Caco-2 (cell line): ENCODE results near the gene SLC25A1. TPM values are rescaled to one million over a fixed set of nuclear protein-coding genes. Genes with fewer than 3 reads are reported as not detected.
"Not testable (repeated sequence)": the region's sequence is repeated elsewhere in the genome, so short reads cannot be mapped to it uniquely, and the experiment has no call there.

Experiments used
- BruUV-seq: library from RNA; stranded (reverse); fragments of 400-500 nt; replicated peaks from 2 replicates; lab custom pipeline; 2021; lab: Mats Ljungman, UMichigan
- CTCF ChIA-PET: fragments of 300-600 bp; sonication (Branson Sonifier 250); formaldehyde crosslinking; loops from one replicate; lab custom pipeline; 2022; ENCODE audit warnings: antibody characterized with exemption; lab: Charles Lee
- POLR2A ChIA-PET: fragments of 300-600 bp; sonication (Branson Sonifier 250); formaldehyde crosslinking; loops from one replicate; lab custom pipeline; 2022; ENCODE audit warnings: antibody characterized with exemption; lab: Charles Lee
- DNase-seq, 2 experiments: peaks; one replicate each; pipeline versions ENCODE4 v3.0.0 to v3.0.0-alpha.2; 2020 to 2022
- H3K27me3 ChIP-seq: replicated peaks from 2 replicates; pipeline ENCODE4 v1.6.0; 2011; ENCODE audit warnings: low read length; ENCODE audit not compliant: control insufficient read depth, insufficient read depth
- H3K36me3 ChIP-seq: 2 replicates; pipeline ENCODE4 v1.5.1; 2011; ENCODE audit warnings: low read length; ENCODE audit not compliant: control insufficient read depth, insufficient read depth
- H3K4me1 ChIP-seq: fragments of 250-450 bp; sonication (Bioruptor Pico); 2 replicates; pipeline ENCODE4 v1.5.1; 2020; ENCODE audit warnings: mild to moderate bottlenecking
- H3K4me3 ChIP-seq: 2 replicates; pipeline ENCODE4 v1.5.1; 2011; ENCODE audit warnings: low read depth, mild to moderate bottlenecking, control low read depth, low read length
- H3K9me3 ChIP-seq: fragments of 250-450 bp; sonication (Bioruptor Pico); 2 replicates; pipeline ENCODE4 v1.5.1; 2020; ENCODE audit warnings: mild to moderate bottlenecking, moderate library complexity
- H3K27ac Mint-ChIP-seq: one replicate; pipeline ENCODE4 v1.8.0; 2022; ENCODE audit warnings: mixed read lengths; ENCODE audit not compliant: unreplicated experiment
- H3K27me3 Mint-ChIP-seq: one replicate; pipeline ENCODE4 v1.8.0; 2022; ENCODE audit warnings: mixed read lengths; ENCODE audit not compliant: insufficient read depth, unreplicated experiment
- H3K36me3 Mint-ChIP-seq: one replicate; pipeline ENCODE4 v1.8.0; 2022; ENCODE audit warnings: mild to moderate bottlenecking, mixed read lengths; ENCODE audit not compliant: insufficient read depth, unreplicated experiment
- H3K4me1 Mint-ChIP-seq: one replicate; pipeline ENCODE4 v1.8.0; 2022; ENCODE audit warnings: low read depth, mixed read lengths; ENCODE audit not compliant: unreplicated experiment
- H3K4me3 Mint-ChIP-seq: one replicate; pipeline ENCODE4 v1.8.0; 2022; ENCODE audit warnings: mild to moderate bottlenecking, moderate library complexity, mixed read lengths; ENCODE audit not compliant: unreplicated experiment
- H3K9me3 Mint-ChIP-seq: one replicate; pipeline ENCODE4 v1.8.0; 2022; ENCODE audit warnings: mixed read lengths; ENCODE audit not compliant: unreplicated experiment
- CTCF ChIP-seq, 2 experiments: fragments of 200-600 bp in 1 of 2; IDR thresholded peaks; 1 replicate in 1 of 2; 2 replicates in 1 of 2; pipeline versions ENCODE4 v1.5.1 to v1.8.0; 2011 to 2022; ENCODE audit warnings: antibody characterized with exemption in 1 of 2, control low read depth in 1 of 2, inconsistent platforms in 1 of 2, low read depth in 1 of 2, low read length in 1 of 2, mild to moderate bottlenecking in 1 of 2, moderate library complexity in 1 of 2; ENCODE audit not compliant: insufficient read depth in 1 of 2, severe bottlenecking in 1 of 2, unreplicated experiment in 1 of 2
- intact Hi-C: fragments of 100-400 bp; cut with micrococcal nuclease; formaldehyde crosslinking; loops from one replicate; pipeline ENCODE4 v1.10.0; 2022; ENCODE audit not compliant: unreplicated experiment
- total RNA-seq: library from RNA; stranded (reverse); gene quantifications from 2 replicates; pipeline ENCODE4 v1.2.3, GENCODE V29; 2022

SLC25A1 gene
- total RNA-seq, 1 experiment from 2014 or later = 155 TPM

- Mint-ChIP-seq H3K27me3 (no peaks in the 10 kb centered on the region), H3K4me1 (no peaks in the 10 kb centered on the region), H3K4me3 (no peak overlapping the region), H3K27ac (no peak overlapping the region), H3K36me3 (peaks cover 7% of the 10 kb centered on the region), H3K9me3 (no peaks in the 10 kb centered on the region)
- H3K36me3 ChIP-seq = no peaks in the 10 kb centered on the region
- H3K4me1 ChIP-seq = no peaks in the 10 kb centered on the region
- H3K4me3 ChIP-seq = no peak overlapping the region
- no TSS peak for BruUV-seq
- no peak for TF ChIP-seq CTCF (IDR thresholded peaks at IDR 0.05; ENCODE audit: insufficient read depth in 1 of 2, low read depth in 1 of 2, low read length in 1 of 2, severe bottlenecking in 1 of 2, unreplicated experiment in 1 of 2)
- intact Hi-C loops = no loop called here
- no peaks in the 10 kb centered on the region for H3K27me3 ChIP-seq
- H3K9me3 ChIP-seq = no peaks in the 10 kb centered on the region
- DNase-seq = peak in 1 of 2 experiments; percentile 2
- CTCF ChIA-PET = no interaction called here
- POLR2A ChIA-PET = no interaction called here
These were observed 27.8 kb upstream of the SLC25A1 start for GRCh38 chr22:19206287-19206686.

- Mint-ChIP-seq H3K27ac (no peak overlapping the region), H3K36me3 (peaks cover 7% of the 10 kb centered on the region), H3K4me3 (no peak overlapping the region), H3K27me3 (no peaks in the 10 kb centered on the region), H3K9me3 (no peaks in the 10 kb centered on the region), H3K4me1 (no peaks in the 10 kb centered on the region)
- H3K4me1 ChIP-seq = no peaks in the 10 kb centered on the region
- H3K4me3 ChIP-seq = no peak overlapping the region
- POLR2A ChIA-PET = no interaction called here
- no TSS peak for BruUV-seq
- intact Hi-C loops = no loop called here
- no peaks in the 10 kb centered on the region for H3K9me3 ChIP-seq
- no peaks in the 10 kb centered on the region for H3K27me3 ChIP-seq
- peak in 1 of 2 experiments; percentile 3 for DNase-seq
- no peak for TF ChIP-seq CTCF (IDR thresholded peaks at IDR 0.05; ENCODE audit: insufficient read depth in 1 of 2, low read depth in 1 of 2, low read length in 1 of 2, severe bottlenecking in 1 of 2, unreplicated experiment in 1 of 2)
- CTCF ChIA-PET = no interaction called here
- no peaks in the 10 kb centered on the region for H3K36me3 ChIP-seq
These were observed 26.1 kb upstream of the SLC25A1 start for GRCh38 chr22:19204640-19205039.

GRCh38 chr22:19203834-19204233, 25.3 kb upstream of the SLC25A1 start:
- CTCF ChIA-PET = no interaction called here
- no peak for DNase-seq
- Histone ChIP-seq H3K36me3 (no peaks in the 10 kb centered on the region), H3K4me1 (no peaks in the 10 kb centered on the region), H3K9me3 (no peaks in the 10 kb centered on the region), H3K27me3 (no peaks in the 10 kb centered on the region), H3K4me3 (no peak overlapping the region)
- no peak overlapping the region for H3K4me3 Mint-ChIP-seq
- H3K27me3 Mint-ChIP-seq = no peaks in the 10 kb centered on the region
- no peaks in the 10 kb centered on the region for H3K4me1 Mint-ChIP-seq
- no TSS peak for BruUV-seq
- H3K36me3 Mint-ChIP-seq = peaks cover 7% of the 10 kb centered on the region
- intact Hi-C loops = no loop called here
- H3K27ac Mint-ChIP-seq = no peak overlapping the region
- no peak for TF ChIP-seq CTCF (IDR thresholded peaks at IDR 0.05; ENCODE audit: insufficient read depth in 1 of 2, low read depth in 1 of 2, low read length in 1 of 2, severe bottlenecking in 1 of 2, unreplicated experiment in 1 of 2)
- POLR2A ChIA-PET = no interaction called here
- no peaks in the 10 kb centered on the region for H3K9me3 Mint-ChIP-seq

- CTCF ChIA-PET, H3K27ac Mint-ChIP-seq: not testable (repeated sequence)
These were observed 24.3 kb upstream of the SLC25A1 start for GRCh38 chr22:19202799-19203186.

More at GRCh38 chr22:19202799-19203186, 24.3 kb upstream of the SLC25A1 start:
- H3K9me3 Mint-ChIP-seq, H3K36me3 ChIP-seq, H3K9me3 ChIP-seq, H3K4me1 ChIP-seq, H3K4me1 Mint-ChIP-seq, H3K27me3 Mint-ChIP-seq, H3K4me3 ChIP-seq, intact Hi-C loops, H3K27me3 ChIP-seq, BruUV-seq, H3K36me3 Mint-ChIP-seq, H3K4me3 Mint-ChIP-seq, DNase-seq, POLR2A ChIA-PET: not testable (repeated sequence)
